SK-N-SH (cell line): Measurements from ENCODE around the gene PLAGL2.

Experiments
- CTCF ChIP-seq: fragments of 200-600 bp; sonication (generic); IDR thresholded peaks from 2 replicates; pipeline ENCODE4 v1.6.1; 2017; ENCODE audit warnings: antibody characterized with exemption, mild to moderate bottlenecking, moderate library complexity
- EP300 ChIP-seq, 2 experiments: IDR thresholded peaks; 2 replicates each; pipeline versions ENCODE4 v1.4.0 to v1.6.1; 2012; ENCODE audit warnings: borderline replicate concordance in 1 of 2, low read depth in 1 of 2, low read length in 1 of 2
- EZH2phosphoT487 ChIP-seq: fragments of 200-600 bp; sonication (generic); IDR thresholded peaks from 2 replicates; pipeline ENCODE4 v1.6.1; 2017; ENCODE audit warnings: low read depth, mixed run types, mild to moderate bottlenecking, antibody characterized with exemption, moderate library complexity, borderline replicate concordance
- GABPA ChIP-seq: IDR thresholded peaks from 2 replicates; pipeline ENCODE4 v1.4.0; 2012; ENCODE audit warnings: low read depth, mild to moderate bottlenecking
- IRF3 ChIP-seq: fragments of 150-350 bp; IDR thresholded peaks from 2 replicates; pipeline ENCODE4 v1.6.1; 2016; ENCODE audit warnings: mild to moderate bottlenecking, low read depth, low read length
- POLR2AphosphoS5 ChIP-seq: IDR thresholded peaks from 2 replicates; pipeline ENCODE4 v1.6.1; 2012; ENCODE audit warnings: low read depth, low read length
- RAD21 ChIP-seq: IDR thresholded peaks from 2 replicates; pipeline ENCODE4 v1.6.1; 2012; ENCODE audit warnings: mild to moderate bottlenecking, low read length
- REST ChIP-seq: IDR thresholded peaks from 2 replicates; pipeline ENCODE4 v1.6.1; 2012; ENCODE audit warnings: mild to moderate bottlenecking, low read depth, low read length, moderate library complexity
- RFX5 ChIP-seq: IDR thresholded peaks from 2 replicates; pipeline ENCODE4 v1.6.1; 2012; ENCODE audit warnings: mild to moderate bottlenecking, improper control_type of control experiment, low read length
- SIN3A ChIP-seq: IDR thresholded peaks from 2 replicates; pipeline ENCODE4 v1.6.1; 2012; ENCODE audit warnings: low read depth, mild to moderate bottlenecking, low read length, moderate library complexity, borderline replicate concordance
- YY1 ChIP-seq: IDR thresholded peaks from 2 replicates; pipeline ENCODE4 v1.4.0; 2012; ENCODE audit warnings: low read depth, mild to moderate bottlenecking

GRCh38 chr20:32241807-32242206 lies 34.3 kb upstream of the PLAGL2 start:
- TF ChIP-seq CTCF (no peak), RAD21 (no peak), RFX5 (no peak), GABPA (no peak), EP300 (IDR thresholded peaks at IDR 0.05; ENCODE audit: borderline replicate concordance in 1 of 2, low read depth in 1 of 2, low read length in 1 of 2) (no peak), YY1 (no peak), REST (no peak), IRF3 (no peak), POLR2AphosphoS5 (no peak), EZH2phosphoT487 (no peak), SIN3A (no peak)
